ENCODE results near the gene CTBP2.
"Not testable (repeated sequence)": the region's sequence is repeated elsewhere in the genome, so short reads cannot be mapped to it uniquely, and the experiment has no call there.

The CTBP2 gene

GRCh38 chr10:125085258-125086054 lies 74.9 kb downstream of the CTBP2 start:
- DNase-seq (ENCODE audit: low spot score) = no peak

DNA sequence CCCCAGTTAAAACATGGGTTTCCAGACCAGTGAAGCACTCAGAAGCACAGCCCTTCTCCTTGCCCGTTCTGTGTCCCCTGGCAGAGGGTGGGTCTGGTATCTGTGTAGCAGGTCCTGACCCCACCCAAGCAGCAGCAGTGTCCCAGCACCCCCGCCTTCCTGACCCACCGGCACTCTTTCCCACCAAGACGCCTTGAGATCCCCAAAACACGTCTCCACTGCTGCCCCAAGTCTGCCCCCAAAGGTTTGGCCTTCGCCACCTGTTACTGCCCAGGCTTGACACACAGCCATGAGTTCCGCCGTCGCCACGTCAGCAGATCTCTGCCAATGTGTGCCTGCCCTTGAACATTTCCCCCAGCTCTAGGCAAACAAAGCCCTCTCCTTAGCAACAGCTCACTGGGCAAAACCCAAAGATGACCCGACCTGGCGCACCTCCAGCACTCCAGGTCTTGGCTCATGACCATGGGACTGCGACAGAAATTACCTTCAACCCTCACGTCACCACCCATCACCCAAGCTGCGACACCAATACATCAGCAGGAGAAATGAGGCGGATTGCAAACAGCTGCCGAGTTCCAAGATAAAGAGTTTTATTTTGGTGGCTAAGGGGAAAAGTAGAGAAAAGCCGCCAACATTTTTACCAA lies 75.6 kb downstream of the CTBP2 start:
- no peak for DNase-seq (ENCODE audit: low spot score)

GRCh38 chr10:125084191-125084613 lies 76.2 kb downstream of the CTBP2 start:
- DNase-seq (ENCODE audit: low spot score) = no peak

DNA sequence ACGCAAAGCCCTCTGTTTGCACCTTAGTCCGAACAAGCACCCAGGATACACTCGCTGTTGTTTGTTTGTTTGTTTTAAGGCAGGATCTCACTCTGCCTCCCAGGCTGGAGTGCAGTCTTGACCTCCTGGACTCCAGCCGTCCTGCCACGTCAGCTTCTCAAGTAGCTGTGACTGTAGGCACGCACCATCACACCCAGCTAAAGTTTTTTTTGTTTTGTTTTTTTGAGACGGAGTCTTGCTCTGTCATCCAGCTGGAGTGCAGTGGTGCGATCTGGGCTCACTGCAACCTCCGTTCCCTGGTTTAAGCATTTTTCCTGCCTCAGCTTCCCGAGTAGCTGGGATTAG lies 76.8 kb downstream of the CTBP2 start:
- no peak for DNase-seq (ENCODE audit: low spot score)

DNA sequence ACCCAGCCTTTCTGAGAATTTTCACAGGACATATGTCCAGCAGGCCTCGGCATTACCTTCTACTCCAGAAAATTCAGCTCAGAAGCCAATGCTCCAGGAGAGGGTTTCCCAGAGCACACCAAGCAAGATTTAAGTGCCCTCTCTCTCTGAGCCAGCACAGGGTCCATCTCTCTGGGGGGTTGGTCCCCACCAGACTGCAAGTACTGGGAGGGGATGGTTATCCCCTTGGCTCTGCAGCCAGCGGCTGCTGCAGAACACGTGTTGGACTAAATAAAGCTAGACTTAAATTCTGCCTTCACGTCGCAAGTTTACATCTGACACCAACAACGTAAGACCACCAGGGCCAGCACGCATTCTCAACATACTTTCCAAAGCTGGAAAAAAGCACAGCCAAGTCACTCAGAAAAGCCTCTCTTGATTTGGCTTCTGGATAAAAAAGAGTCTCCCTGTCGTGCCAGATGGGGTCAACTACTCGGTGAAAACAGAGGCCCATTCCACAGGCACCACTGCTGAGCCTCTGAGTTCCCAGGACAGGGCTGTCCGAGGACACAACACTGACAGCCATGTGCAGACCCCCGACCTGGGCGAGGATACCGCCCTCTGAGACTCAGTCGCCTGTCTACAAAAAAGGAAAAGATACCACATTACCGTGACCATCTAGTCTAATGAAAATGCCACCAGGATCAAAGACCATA lies 77.3 kb downstream of the CTBP2 start:
- DNase-seq (ENCODE audit: low spot score) = no peak

DNA sequence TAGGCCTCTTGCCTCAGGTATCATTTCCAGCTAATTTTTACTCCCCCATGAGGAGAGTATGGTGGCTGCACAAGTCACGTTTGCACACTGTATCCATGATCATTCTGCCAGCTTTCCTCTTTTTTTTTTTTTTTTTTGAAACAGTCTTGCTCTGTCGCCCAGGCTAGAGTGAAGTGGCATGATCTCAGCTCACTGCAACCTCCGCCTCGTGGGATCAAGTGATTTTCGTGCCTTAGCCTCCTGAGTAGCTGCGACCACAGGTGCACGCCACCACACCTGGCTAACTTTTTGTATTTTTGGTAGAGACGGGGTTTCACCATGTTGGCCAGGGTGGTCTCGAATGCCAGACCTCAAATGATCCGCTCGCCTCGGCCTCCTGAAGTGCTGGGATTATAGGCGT lies 77.9 kb downstream of the CTBP2 start:
- not testable (repeated sequence) for DNase-seq (ENCODE audit: low spot score)

- DNase-seq (ENCODE audit: low spot score) = no peak
These were observed 78.4 kb downstream of the CTBP2 start for GRCh38 chr10:125081931-125082330.

- DNase-seq (ENCODE audit: low spot score) = no peak
These were observed 79.4 kb downstream of the CTBP2 start for GRCh38 chr10:125080984-125081383.

- no peak for DNase-seq (ENCODE audit: low spot score)
These were observed 80.1 kb downstream of the CTBP2 start for GRCh38 chr10:125080296-125080695.

DNA sequence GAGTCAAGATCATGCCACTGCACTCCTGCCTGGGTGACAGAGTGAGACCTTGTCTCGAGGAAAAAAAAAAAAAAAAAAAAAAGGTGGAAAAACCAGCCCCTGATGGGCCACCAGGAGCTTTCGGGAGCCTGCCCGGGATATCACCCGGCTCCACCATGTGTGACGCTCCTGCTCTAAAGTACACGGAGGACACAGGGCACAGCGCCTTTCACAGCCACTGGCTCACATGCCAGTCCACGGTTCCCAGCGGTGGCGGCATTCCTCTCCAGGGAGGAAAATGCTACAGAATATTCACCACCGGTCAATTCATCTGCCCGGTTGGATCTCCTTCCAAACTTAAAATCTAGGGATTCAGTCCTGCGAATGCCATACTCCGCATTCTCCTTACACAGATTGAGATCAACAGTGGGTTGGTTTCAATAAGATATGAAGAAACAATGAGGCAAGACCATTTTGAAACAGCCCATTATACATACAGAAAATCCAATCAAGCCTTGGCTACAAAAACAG lies 81.2 kb downstream of the CTBP2 start:
- no peak for DNase-seq (ENCODE audit: low spot score)

- no peak for DNase-seq (ENCODE audit: low spot score)
These were observed 83.3 kb downstream of the CTBP2 start for GRCh38 chr10:125076891-125077541.

- no peak for DNase-seq (ENCODE audit: low spot score)
These were observed 84.1 kb downstream of the CTBP2 start for GRCh38 chr10:125076121-125076825.

DNA sequence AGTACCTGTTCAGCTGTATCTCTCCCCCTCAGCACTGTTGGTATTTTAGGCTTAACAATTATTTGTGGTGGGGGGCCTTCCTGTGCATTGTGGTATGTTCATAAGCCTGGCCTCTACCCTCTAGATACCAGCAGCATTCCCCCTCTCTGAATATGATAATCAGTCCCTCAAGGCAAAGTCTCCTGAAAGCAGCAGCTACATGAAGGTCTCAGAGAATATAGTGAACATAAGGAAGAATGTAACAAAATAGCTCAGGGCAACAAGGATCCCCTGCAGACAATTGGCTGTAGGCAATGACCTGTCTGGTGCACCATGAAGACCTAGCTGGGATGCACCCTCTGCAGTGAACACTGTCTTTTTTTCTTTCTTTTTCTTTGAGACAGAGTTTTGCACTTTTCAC lies 86.4 kb downstream of the CTBP2 start:
- no peak for DNase-seq (ENCODE audit: low spot score)

DNA sequence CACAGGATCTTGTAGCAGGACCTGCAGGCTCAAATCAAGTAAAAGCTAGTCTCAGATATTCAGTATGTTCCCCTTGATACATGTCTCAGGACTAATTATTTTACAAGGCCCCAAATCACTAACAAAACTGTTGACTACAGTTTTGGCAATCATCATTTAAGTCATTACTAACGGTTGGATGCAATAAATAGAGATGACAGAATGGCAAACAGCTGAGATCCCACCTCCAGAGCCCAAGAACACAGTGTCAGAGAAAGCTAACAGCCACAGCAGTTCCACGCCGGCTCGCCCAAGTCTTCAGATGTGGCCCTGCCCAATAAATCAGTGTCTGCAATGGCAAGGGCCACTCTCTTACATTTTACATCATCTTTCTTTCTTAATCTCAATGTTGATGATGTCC lies 87.6 kb downstream of the CTBP2 start:
- no peak for DNase-seq (ENCODE audit: low spot score)

GRCh38 chr10:125071008-125071407 lies 89.4 kb downstream of the CTBP2 start:
- no peak for DNase-seq (ENCODE audit: low spot score)

- no peak for DNase-seq (ENCODE audit: low spot score)
These were observed 92.0 kb downstream of the CTBP2 start for GRCh38 chr10:125068406-125068805.

GRCh38 chr10:125067764-125068163 lies 92.6 kb downstream of the CTBP2 start:
- DNase-seq (ENCODE audit: low spot score) = no peak

- no peak for DNase-seq (ENCODE audit: low spot score)
These were observed 93.5 kb downstream of the CTBP2 start for GRCh38 chr10:125066764-125067450.

DNA sequence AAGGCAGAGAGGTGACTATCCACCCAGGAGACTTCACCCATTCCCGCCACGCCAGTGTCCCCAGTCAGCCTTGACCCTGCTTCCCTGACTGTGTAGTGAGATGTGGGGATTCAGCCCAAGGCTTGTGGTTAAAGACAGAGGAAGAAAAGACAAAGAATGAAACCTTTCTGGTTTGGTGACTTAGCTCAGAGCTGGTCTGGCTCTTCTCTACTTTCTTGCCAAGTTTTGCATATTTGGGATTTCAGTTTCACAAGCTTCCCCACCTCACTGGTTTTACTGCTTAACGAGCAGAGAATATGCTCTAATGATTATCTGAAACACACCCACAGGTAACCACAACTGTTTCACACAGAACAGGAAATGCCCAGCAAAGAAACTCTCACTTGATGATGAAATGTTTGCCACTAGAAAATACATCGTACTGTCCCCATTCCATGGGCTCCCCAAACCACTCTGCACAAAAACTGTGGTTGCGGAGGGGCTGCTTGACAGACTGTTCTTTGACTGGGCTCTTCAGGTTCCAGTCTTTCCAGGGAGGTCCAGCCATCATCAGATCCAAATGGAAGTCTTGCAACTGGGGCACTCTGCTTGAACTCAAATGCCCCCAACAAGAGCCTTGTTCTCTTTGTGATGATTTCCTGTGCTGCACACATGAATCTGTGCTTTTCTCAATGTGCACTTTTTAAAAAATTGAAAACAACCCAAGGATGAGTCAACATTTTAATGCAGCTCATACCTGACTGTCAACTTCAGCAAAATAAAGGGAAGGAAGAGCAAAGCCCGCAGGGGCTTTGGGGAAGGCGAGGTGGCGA lies 95.5 kb downstream of the CTBP2 start:
- DNase-seq (ENCODE audit: low spot score) = no peak

- no peak for DNase-seq (ENCODE audit: low spot score)
These were observed 97.0 kb downstream of the CTBP2 start for GRCh38 chr10:125063256-125063925.

Data from ecto neural progenitor cell (in vitro differentiated cells).